HepG2 (cell line): ENCODE measurements around the gene NAE1. TPM values are rescaled to one million over a fixed set of nuclear protein-coding genes. Genes with fewer than 3 reads are reported as not detected.

Source experiments
- EP300 ChIP-seq, 3 experiments: sonication (generic) in 1 of 3; formaldehyde crosslinking in 1 of 3; IDR thresholded peaks; 2 replicates each; pipeline versions ENCODE4 v1.5.1 to v1.6.1; 2011 to 2020; ENCODE audit warnings: low read depth in 2 of 3, low read length in 2 of 3, borderline replicate concordance in 1 of 3, improper control_type of control experiment in 1 of 3, mild to moderate bottlenecking in 1 of 3, missing genetic modification reagents in 1 of 3, moderate library complexity in 1 of 3
- HMGA1 ChIP-seq: sonication (generic); formaldehyde crosslinking; conservative IDR thresholded peaks from 2 replicates; pipeline ENCODE4 v1.4.0; 2020; ENCODE audit warnings: missing genetic modification reagents
- NFIB ChIP-seq: sonication (generic); formaldehyde crosslinking; IDR thresholded peaks from 2 replicates; pipeline ENCODE4 v1.9.0; 2021; ENCODE audit warnings: missing genetic modification reagents, mild to moderate bottlenecking, borderline replicate concordance
- NKX3-1 ChIP-seq: sonication (generic); formaldehyde crosslinking; IDR thresholded peaks from 2 replicates; pipeline ENCODE4 v1.5.0; 2020; ENCODE audit warnings: missing genetic modification reagents
- NPAS2 ChIP-seq: sonication (generic); formaldehyde crosslinking; IDR thresholded peaks from 2 replicates; pipeline ENCODE4 v1.8.0; 2022; ENCODE audit warnings: mild to moderate bottlenecking, missing genetic modification reagents, borderline replicate concordance
- RARG ChIP-seq: sonication (generic); formaldehyde crosslinking; IDR thresholded peaks from 2 replicates; pipeline ENCODE4 v1.4.0; 2020; ENCODE audit warnings: low read depth, mild to moderate bottlenecking, missing genetic modification reagents
- RFX3 ChIP-seq: IDR thresholded peaks from 2 replicates; pipeline ENCODE4 v1.6.1; 2016; ENCODE audit warnings: missing biosample characterization, missing genetic modification reagents
- SOX13 ChIP-seq, 3 experiments: fragments of 450-650 bp in 1 of 3; sonication (generic) in 1 of 3; formaldehyde crosslinking in 1 of 3; IDR thresholded peaks in 2 of 3; conservative IDR thresholded peaks in 1 of 3; 2 replicates each; pipeline versions ENCODE4 v1.5.0 to v1.6.1; 2016 to 2020; ENCODE audit warnings: antibody characterized with exemption in 1 of 3, mild to moderate bottlenecking in 1 of 3, missing compliant biosample characterization in 1 of 3, missing genetic modification reagents in 1 of 3, moderate library complexity in 1 of 3
- ZNF101 ChIP-seq: sonication (generic); formaldehyde crosslinking; IDR thresholded peaks from 2 replicates; pipeline ENCODE4 v1.4.0; 2020; ENCODE audit warnings: mild to moderate bottlenecking, low read depth, missing genetic modification reagents, borderline replicate concordance
- ZNF441 ChIP-seq: sonication (generic); formaldehyde crosslinking; IDR thresholded peaks from 2 replicates; pipeline ENCODE4 v1.7.0; 2021; ENCODE audit warnings: missing genetic modification reagents, borderline replicate concordance
- ZNF781 ChIP-seq: sonication (generic); formaldehyde crosslinking; IDR thresholded peaks from 2 replicates; pipeline ENCODE4 v1.5.1; 2020; ENCODE audit warnings: borderline replicate concordance, mild to moderate bottlenecking, missing genetic modification reagents; ENCODE audit errors: not compliant biosample characterization
- polyA plus RNA-seq, 8 experiments: library from polyadenylated mRNA; depleted of rRNA in 3 of 8; stranded (reverse) in 7 of 8; unstranded in 1 of 8; fragments of >200 nt; fragmentation: Illumina TruSeq in 4 of 8; extraction: Trizol in 4 of 8; gene quantifications; 2 replicates each; pipeline versions ENCODE4 v1.2.1 to v1.2.3, GENCODE V29; 2011 to 2016; ENCODE audit warnings: low read depth in 4 of 8, missing spikeins in 1 of 8, mixed read lengths in 1 of 8; ENCODE audit not compliant: insufficient read depth in 1 of 8
- total RNA-seq, 5 experiments: library from RNA; depleted of rRNA; stranded (reverse); fragments of >200 nt; fragmentation: Illumina TruSeq; extraction: Trizol; gene quantifications; 2 replicates each; pipeline ENCODE4 v1.2.3, GENCODE V29; 2016; ENCODE audit warnings: low read depth in 1 of 5
- TF ChIP-seq, protein P1 (sequence below): sonication (generic); formaldehyde crosslinking; conservative IDR thresholded peaks from 2 replicates; pipeline ENCODE4 v1.4.0; 2020; ENCODE audit warnings: mild to moderate bottlenecking, missing genetic modification reagents, moderate library complexity
- TF ChIP-seq, protein P2 (sequence below): sonication (generic); formaldehyde crosslinking; IDR thresholded peaks from 2 replicates; pipeline ENCODE4 v1.4.0; 2020; ENCODE audit warnings: missing genetic modification reagents
- TF ChIP-seq, protein P3 (sequence below): IDR thresholded peaks from 2 replicates; pipeline ENCODE4 v1.6.1; 2016; ENCODE audit warnings: low read depth
- TF ChIP-seq, protein P4 (sequence below): sonication (generic); formaldehyde crosslinking; IDR thresholded peaks from 2 replicates; pipeline ENCODE4 v1.4.0; 2020; ENCODE audit warnings: missing genetic modification reagents
- TF ChIP-seq, protein P5 (sequence below): sonication (generic); formaldehyde crosslinking; IDR thresholded peaks from 2 replicates; pipeline ENCODE4 v1.4.0; 2020; ENCODE audit warnings: missing genetic modification reagents, mild to moderate bottlenecking, borderline replicate concordance

Gene NAE1
- total and polyA plus RNA-seq, 2 of the 13 experiments (the other 11 are each of a cell fraction or from before 2014, with no cell fraction given), result 95.7 to 206 TPM

DNA sequence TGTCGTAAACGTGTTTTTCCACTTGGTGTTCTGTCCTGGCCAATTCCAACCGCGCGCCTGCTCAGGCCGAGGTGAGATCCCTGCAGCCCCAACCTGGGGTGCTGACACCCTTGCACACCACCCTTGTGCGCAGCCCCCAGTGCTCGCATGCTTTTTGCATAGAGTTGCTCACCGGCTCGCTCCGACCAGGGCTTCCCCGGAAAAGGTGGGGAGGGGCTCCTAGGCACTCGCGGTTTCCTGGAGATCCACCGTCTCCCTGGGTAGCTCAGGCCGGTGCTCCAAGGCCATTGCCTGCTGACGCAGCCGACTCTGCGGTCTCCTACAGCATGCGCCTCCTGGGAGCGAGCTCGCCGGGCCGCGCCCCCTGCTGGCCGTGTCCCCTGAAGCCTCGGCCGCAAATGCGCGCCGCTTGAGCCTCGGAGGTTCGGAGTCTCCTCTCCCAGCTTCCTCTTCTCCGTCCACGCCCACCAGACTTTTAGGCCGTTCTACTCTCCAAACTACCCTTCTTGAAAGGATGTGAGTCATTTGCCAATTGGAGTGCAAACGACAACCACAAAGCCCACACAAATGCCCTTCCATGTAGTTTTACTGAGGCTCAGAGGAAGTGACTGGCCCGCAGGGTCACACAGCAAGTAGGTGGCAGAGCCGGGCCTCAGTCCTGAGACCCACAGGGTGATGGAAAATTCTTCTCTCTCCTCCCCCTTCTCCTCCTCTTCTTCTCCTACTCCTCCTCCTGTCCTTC, 42.3 kb upstream of the NAE1 start (continued):
- TF ChIP-seq, protein P1, sequence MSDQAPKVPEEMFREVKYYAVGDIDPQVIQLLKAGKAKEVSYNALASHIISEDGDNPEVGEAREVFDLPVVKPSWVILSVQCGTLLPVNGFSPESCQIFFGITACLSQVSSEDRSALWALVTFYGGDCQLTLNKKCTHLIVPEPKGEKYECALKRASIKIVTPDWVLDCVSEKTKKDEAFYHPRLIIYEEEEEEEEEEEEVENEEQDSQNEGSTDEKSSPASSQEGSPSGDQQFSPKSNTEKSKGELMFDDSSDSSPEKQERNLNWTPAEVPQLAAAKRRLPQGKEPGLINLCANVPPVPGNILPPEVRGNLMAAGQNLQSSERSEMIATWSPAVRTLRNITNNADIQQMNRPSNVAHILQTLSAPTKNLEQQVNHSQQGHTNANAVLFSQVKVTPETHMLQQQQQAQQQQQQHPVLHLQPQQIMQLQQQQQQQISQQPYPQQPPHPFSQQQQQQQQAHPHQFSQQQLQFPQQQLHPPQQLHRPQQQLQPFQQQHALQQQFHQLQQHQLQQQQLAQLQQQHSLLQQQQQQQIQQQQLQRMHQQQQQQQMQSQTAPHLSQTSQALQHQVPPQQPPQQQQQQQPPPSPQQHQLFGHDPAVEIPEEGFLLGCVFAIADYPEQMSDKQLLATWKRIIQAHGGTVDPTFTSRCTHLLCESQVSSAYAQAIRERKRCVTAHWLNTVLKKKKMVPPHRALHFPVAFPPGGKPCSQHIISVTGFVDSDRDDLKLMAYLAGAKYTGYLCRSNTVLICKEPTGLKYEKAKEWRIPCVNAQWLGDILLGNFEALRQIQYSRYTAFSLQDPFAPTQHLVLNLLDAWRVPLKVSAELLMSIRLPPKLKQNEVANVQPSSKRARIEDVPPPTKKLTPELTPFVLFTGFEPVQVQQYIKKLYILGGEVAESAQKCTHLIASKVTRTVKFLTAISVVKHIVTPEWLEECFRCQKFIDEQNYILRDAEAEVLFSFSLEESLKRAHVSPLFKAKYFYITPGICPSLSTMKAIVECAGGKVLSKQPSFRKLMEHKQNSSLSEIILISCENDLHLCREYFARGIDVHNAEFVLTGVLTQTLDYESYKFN (CRISPR knock-in tag), result 0 out of 2 replicates have a peak, but pooled peaks have one; percentile 33
- TF ChIP-seq NKX3-1 (CRISPR knock-in tag), result no peak
- TF ChIP-seq, protein P2, sequence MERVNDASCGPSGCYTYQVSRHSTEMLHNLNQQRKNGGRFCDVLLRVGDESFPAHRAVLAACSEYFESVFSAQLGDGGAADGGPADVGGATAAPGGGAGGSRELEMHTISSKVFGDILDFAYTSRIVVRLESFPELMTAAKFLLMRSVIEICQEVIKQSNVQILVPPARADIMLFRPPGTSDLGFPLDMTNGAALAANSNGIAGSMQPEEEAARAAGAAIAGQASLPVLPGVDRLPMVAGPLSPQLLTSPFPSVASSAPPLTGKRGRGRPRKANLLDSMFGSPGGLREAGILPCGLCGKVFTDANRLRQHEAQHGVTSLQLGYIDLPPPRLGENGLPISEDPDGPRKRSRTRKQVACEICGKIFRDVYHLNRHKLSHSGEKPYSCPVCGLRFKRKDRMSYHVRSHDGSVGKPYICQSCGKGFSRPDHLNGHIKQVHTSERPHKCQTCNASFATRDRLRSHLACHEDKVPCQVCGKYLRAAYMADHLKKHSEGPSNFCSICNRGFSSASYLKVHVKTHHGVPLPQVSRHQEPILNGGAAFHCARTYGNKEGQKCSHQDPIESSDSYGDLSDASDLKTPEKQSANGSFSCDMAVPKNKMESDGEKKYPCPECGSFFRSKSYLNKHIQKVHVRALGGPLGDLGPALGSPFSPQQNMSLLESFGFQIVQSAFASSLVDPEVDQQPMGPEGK (CRISPR knock-in tag), result no peak
- TF ChIP-seq, protein P3, sequence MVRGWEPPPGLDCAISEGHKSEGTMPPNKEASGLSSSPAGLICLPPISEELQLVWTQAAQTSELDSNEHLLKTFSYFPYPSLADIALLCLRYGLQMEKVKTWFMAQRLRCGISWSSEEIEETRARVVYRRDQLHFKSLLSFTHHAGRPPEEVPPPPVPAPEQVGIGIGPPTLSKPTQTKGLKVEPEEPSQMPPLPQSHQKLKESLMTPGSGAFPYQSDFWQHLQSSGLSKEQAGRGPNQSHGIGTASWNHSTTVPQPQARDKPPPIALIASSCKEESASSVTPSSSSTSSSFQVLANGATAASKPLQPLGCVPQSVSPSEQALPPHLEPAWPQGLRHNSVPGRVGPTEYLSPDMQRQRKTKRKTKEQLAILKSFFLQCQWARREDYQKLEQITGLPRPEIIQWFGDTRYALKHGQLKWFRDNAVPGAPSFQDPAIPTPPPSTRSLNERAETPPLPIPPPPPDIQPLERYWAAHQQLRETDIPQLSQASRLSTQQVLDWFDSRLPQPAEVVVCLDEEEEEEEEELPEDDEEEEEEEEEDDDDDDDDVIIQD, result no peak
- no peak for TF ChIP-seq HMGA1
- TF ChIP-seq RFX3, result no peak
- no peak for TF ChIP-seq RARG (CRISPR knock-in tag)
- no peak for TF ChIP-seq SOX13 (IDR thresholded peaks at IDR 0.05)
- no peak; a peak in 1 of 4 replicates for TF ChIP-seq SOX13 (CRISPR knock-in tag; conservative IDR thresholded peaks at IDR 0.05 in 1 of 2, IDR thresholded peaks at IDR 0.05 in 1 of 2)
- TF ChIP-seq ZNF781, result peak; percentile 59
- TF ChIP-seq, protein P4, sequence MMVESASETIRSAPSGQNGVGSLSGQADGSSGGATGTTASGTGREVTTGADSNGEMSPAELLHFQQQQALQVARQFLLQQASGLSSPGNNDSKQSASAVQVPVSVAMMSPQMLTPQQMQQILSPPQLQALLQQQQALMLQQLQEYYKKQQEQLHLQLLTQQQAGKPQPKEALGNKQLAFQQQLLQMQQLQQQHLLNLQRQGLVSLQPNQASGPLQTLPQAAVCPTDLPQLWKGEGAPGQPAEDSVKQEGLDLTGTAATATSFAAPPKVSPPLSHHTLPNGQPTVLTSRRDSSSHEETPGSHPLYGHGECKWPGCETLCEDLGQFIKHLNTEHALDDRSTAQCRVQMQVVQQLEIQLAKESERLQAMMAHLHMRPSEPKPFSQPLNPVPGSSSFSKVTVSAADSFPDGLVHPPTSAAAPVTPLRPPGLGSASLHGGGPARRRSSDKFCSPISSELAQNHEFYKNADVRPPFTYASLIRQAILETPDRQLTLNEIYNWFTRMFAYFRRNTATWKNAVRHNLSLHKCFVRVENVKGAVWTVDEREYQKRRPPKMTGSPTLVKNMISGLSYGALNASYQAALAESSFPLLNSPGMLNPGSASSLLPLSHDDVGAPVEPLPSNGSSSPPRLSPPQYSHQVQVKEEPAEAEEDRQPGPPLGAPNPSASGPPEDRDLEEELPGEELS (CRISPR knock-in tag), result no peak
- TF ChIP-seq ZNF101 (CRISPR knock-in tag), result no peak
- TF ChIP-seq EP300 (IDR thresholded peaks at IDR 0.05; ENCODE audit: low read depth in 2 of 2, low read length in 2 of 2), result no peak
- no peak for TF ChIP-seq EP300 (CRISPR knock-in tag; IDR thresholded peaks at IDR 0.05; ENCODE audit: borderline replicate concordance)
- no peak for TF ChIP-seq NFIB (CRISPR knock-in tag)
- no peak for TF ChIP-seq NPAS2 (CRISPR knock-in tag)
- peak; percentile 35; the same call in 1 of the 2 replicates for TF ChIP-seq ZNF441 (CRISPR knock-in tag)
- TF ChIP-seq, protein P5, sequence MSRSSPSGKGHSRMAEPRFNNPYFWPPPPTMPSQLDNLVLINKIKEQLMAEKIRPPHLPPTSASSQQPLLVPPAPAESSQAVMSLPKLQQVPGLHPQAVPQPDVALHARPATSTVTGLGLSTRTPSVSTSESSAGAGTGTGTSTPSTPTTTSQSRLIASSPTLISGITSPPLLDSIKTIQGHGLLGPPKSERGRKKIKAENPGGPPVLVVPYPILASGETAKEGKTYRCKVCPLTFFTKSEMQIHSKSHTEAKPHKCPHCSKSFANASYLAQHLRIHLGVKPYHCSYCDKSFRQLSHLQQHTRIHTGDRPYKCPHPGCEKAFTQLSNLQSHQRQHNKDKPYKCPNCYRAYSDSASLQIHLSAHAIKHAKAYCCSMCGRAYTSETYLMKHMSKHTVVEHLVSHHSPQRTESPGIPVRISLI (CRISPR knock-in tag), result no peak; the same call in 1 of the 2 replicates
